Karpas-422 (cell line): ENCODE results near the gene GNPAT. TPM values are rescaled to one million over a fixed set of nuclear protein-coding genes. Genes with fewer than 3 reads are reported as not detected.

Source experiments
- DNase-seq: peaks from one replicate; pipeline ENCODE4 v3.0.0-alpha.2; 2015
- H2AFZ ChIP-seq: fragments of 200-600 bp; sonication (generic); 2 replicates; pipeline ENCODE4 v1.6.1; 2014; ENCODE audit warnings: antibody characterized with exemption, low read length, mixed read lengths
- H3K27ac ChIP-seq: fragments of 200-600 bp; sonication (generic); 2 replicates; pipeline ENCODE4 v1.5.1; 2014; ENCODE audit warnings: mild to moderate bottlenecking, low read length, moderate library complexity
- H3K27me3 ChIP-seq: fragments of 200-600 bp; sonication (generic); 2 replicates; pipeline ENCODE4 v1.6.1; 2014; ENCODE audit warnings: low read length, mixed read lengths
- H3K36me3 ChIP-seq: fragments of 200-600 bp; sonication (generic); 2 replicates; pipeline ENCODE4 v1.6.1; 2014; ENCODE audit warnings: low read length, mixed read lengths; ENCODE audit not compliant: insufficient read depth
- H3K4me1 ChIP-seq: fragments of 200-600 bp; sonication (generic); 2 replicates; pipeline ENCODE4 v1.6.1; 2014; ENCODE audit warnings: mild to moderate bottlenecking, low read length, mixed read lengths
- H3K4me2 ChIP-seq: fragments of 200-600 bp; sonication (generic); 2 replicates; pipeline ENCODE4 v1.6.1; 2014; ENCODE audit warnings: low read length, low read depth, mild to moderate bottlenecking; ENCODE audit not compliant: poor library complexity, severe bottlenecking
- H3K4me3 ChIP-seq: fragments of 200-600 bp; sonication (generic); 2 replicates; pipeline ENCODE4 v1.5.1; 2014; ENCODE audit warnings: mild to moderate bottlenecking, antibody characterized with exemption, low read length, mixed read lengths
- H3K79me2 ChIP-seq: fragments of 200-600 bp; sonication (generic); 2 replicates; pipeline ENCODE4 v1.6.1; 2014; ENCODE audit warnings: mild to moderate bottlenecking, low read length, mixed read lengths
- H3K9ac ChIP-seq: fragments of 200-600 bp; sonication (generic); 2 replicates; pipeline ENCODE4 v1.6.0; 2014; ENCODE audit warnings: low read length
- H3K9me2 ChIP-seq: fragments of 200-600 bp; sonication (generic), shearing (Covaris generic); replicated peaks from 2 replicates; pipeline ENCODE4 v1.6.0; 2014; ENCODE audit warnings: mild to moderate bottlenecking, low read length, moderate library complexity; ENCODE audit not compliant: insufficient read depth
- H3K9me3 ChIP-seq: fragments of 300-700, 200-600 bp; sonication (generic); 2 replicates; pipeline ENCODE4 v1.6.1; 2014; ENCODE audit warnings: low read length, mixed read lengths
- H4K20me1 ChIP-seq: fragments of 200-600 bp; sonication (generic); 2 replicates; pipeline ENCODE4 v1.6.1; 2014; ENCODE audit warnings: mild to moderate bottlenecking, antibody characterized with exemption, low read length, low read depth; ENCODE audit not compliant: insufficient read depth
- total RNA-seq: library from RNA; depleted of rRNA; stranded (reverse); fragments of >200 nt; shearing (Covaris generic); gene quantifications from 2 replicates; pipeline ENCODE4 v1.2.3, GENCODE V29; 2014; ENCODE audit warnings: low replicate concordance

The GNPAT gene
- total RNA-seq, 1 experiment from 2014 or later: 36.0 TPM

- no peaks in the 10 kb centered on the region for H3K79me2 ChIP-seq
- no peak overlapping the region for H2AFZ ChIP-seq
- no peak overlapping the region for H3K9ac ChIP-seq
- DNase-seq: no peak
- H3K4me2 ChIP-seq: no peak overlapping the region
- no peaks in the 10 kb centered on the region for H3K9me2 ChIP-seq
- H3K27ac ChIP-seq: no peak overlapping the region
- no peaks in the 10 kb centered on the region for H3K4me1 ChIP-seq
- H3K27me3 ChIP-seq: no peaks in the 10 kb centered on the region
- H3K36me3 ChIP-seq: no peaks in the 10 kb centered on the region
- H3K9me3 ChIP-seq: no peaks in the 10 kb centered on the region
- no peak overlapping the region for H3K4me3 ChIP-seq
- no peaks in the 10 kb centered on the region for H4K20me1 ChIP-seq
These were observed 40.5 kb upstream of the GNPAT start for GRCh38 chr1:231200388-231201031.

- Histone ChIP-seq H3K36me3 (no peaks in the 10 kb centered on the region), H3K79me2 (no peaks in the 10 kb centered on the region), H3K4me3 (no peak overlapping the region), H4K20me1 (no peaks in the 10 kb centered on the region), H3K4me2 (no peak overlapping the region), H2AFZ (no peak overlapping the region), H3K9me3 (no peaks in the 10 kb centered on the region), H3K9ac (no peak overlapping the region), H3K27ac (no peak overlapping the region), H3K9me2 (no peaks in the 10 kb centered on the region), H3K4me1 (no peaks in the 10 kb centered on the region), H3K27me3 (no peaks in the 10 kb centered on the region)
- DNase-seq: no peak
These were observed 39.5 kb upstream of the GNPAT start for GRCh38 chr1:231201375-231201978.

- Histone ChIP-seq H3K79me2 (no peaks in the 10 kb centered on the region), H3K9ac (no peak overlapping the region), H4K20me1 (no peaks in the 10 kb centered on the region), H3K27me3 (no peaks in the 10 kb centered on the region), H3K9me3 (no peaks in the 10 kb centered on the region), H2AFZ (no peak overlapping the region), H3K9me2 (no peaks in the 10 kb centered on the region), H3K4me2 (no peak overlapping the region), H3K27ac (no peak overlapping the region), H3K36me3 (no peaks in the 10 kb centered on the region), H3K4me3 (no peak overlapping the region), H3K4me1 (no peaks in the 10 kb centered on the region)
- no peak for DNase-seq
These were observed 38.9 kb upstream of the GNPAT start for GRCh38 chr1:231201979-231202633.

GRCh38 chr1:231203259-231204057, 37.6 kb upstream of the GNPAT start:
- Histone ChIP-seq H3K4me2 (no peak overlapping the region), H3K9me3 (no peaks in the 10 kb centered on the region), H3K9ac (no peak overlapping the region), H3K36me3 (no peaks in the 10 kb centered on the region), H2AFZ (no peak overlapping the region), H3K4me1 (no peaks in the 10 kb centered on the region), H3K79me2 (no peaks in the 10 kb centered on the region), H3K9me2 (no peaks in the 10 kb centered on the region), H4K20me1 (no peaks in the 10 kb centered on the region), H3K27me3 (no peaks in the 10 kb centered on the region), H3K4me3 (no peak overlapping the region), H3K27ac (no peak overlapping the region)
- DNase-seq: no peak

- Histone ChIP-seq H3K4me2 (no peak overlapping the region), H3K27ac (no peak overlapping the region), H3K79me2 (no peaks in the 10 kb centered on the region), H3K4me3 (no peak overlapping the region), H3K9me3 (no peaks in the 10 kb centered on the region), H3K36me3 (no peaks in the 10 kb centered on the region), H3K4me1 (peaks cover 7% of the 10 kb centered on the region), H3K9me2 (no peaks in the 10 kb centered on the region), H4K20me1 (no peaks in the 10 kb centered on the region), H3K27me3 (no peaks in the 10 kb centered on the region), H2AFZ (no peak overlapping the region), H3K9ac (no peak overlapping the region)
- DNase-seq: no peak
These were observed 34.2 kb upstream of the GNPAT start for GRCh38 chr1:231206856-231207255.

- Histone ChIP-seq H3K27me3 (no peaks in the 10 kb centered on the region), H3K9ac (no peak overlapping the region), H2AFZ (no peak overlapping the region), H3K27ac (no peak overlapping the region), H3K36me3 (no peaks in the 10 kb centered on the region), H3K4me2 (no peak overlapping the region), H3K79me2 (no peaks in the 10 kb centered on the region), H3K9me2 (no peaks in the 10 kb centered on the region), H3K4me3 (no peak overlapping the region), H3K4me1 (peaks cover 8% of the 10 kb centered on the region), H4K20me1 (no peaks in the 10 kb centered on the region), H3K9me3 (no peaks in the 10 kb centered on the region)
- no peak for DNase-seq
These were observed 33.6 kb upstream of the GNPAT start for GRCh38 chr1:231207437-231207836.

- H3K9me3 ChIP-seq: no peaks in the 10 kb centered on the region
- no peak overlapping the region for H3K4me3 ChIP-seq
- no peaks in the 10 kb centered on the region for H3K27me3 ChIP-seq
These were observed 32.0 kb upstream of the GNPAT start for GRCh38 chr1:231208980-231209379.

GRCh38 chr1:231209531-231209930, 31.5 kb upstream of the GNPAT start:
- Histone ChIP-seq H3K9ac (no peak overlapping the region), H3K27me3 (no peaks in the 10 kb centered on the region), H3K36me3 (no peaks in the 10 kb centered on the region), H3K79me2 (no peaks in the 10 kb centered on the region), H3K4me2 (no peak overlapping the region), H3K27ac (no peak overlapping the region), H4K20me1 (no peaks in the 10 kb centered on the region), H3K4me1 (peaks cover 8% of the 10 kb centered on the region), H2AFZ (no peak overlapping the region), H3K4me3 (no peak overlapping the region), H3K9me3 (no peaks in the 10 kb centered on the region), H3K9me2 (no peaks in the 10 kb centered on the region)
- DNase-seq: no peak

More at GRCh38 chr1:231208980-231209379, 32.0 kb upstream of the GNPAT start:
- H3K79me2 ChIP-seq: no peaks in the 10 kb centered on the region
- no peaks in the 10 kb centered on the region for H4K20me1 ChIP-seq
- no peak overlapping the region for H3K4me2 ChIP-seq
- H3K36me3 ChIP-seq: no peaks in the 10 kb centered on the region
- H3K9me2 ChIP-seq: no peaks in the 10 kb centered on the region
- no peak overlapping the region for H2AFZ ChIP-seq
- H3K4me1 ChIP-seq: peaks cover 8% of the 10 kb centered on the region
- H3K27ac ChIP-seq: no peak overlapping the region
- no peak overlapping the region for H3K9ac ChIP-seq
- no peak for DNase-seq
